DMS53 (cell line): ENCODE data around the gene CLEC4C.
A peak's percentile ranks its signal among the peaks of the same experiment; 100 is the strongest.

Experiments
- DNase-seq: peaks from one replicate; lab custom pipeline; 2025; lab: John Stamatoyannopoulos, UW

Gene CLEC4C

DNA sequence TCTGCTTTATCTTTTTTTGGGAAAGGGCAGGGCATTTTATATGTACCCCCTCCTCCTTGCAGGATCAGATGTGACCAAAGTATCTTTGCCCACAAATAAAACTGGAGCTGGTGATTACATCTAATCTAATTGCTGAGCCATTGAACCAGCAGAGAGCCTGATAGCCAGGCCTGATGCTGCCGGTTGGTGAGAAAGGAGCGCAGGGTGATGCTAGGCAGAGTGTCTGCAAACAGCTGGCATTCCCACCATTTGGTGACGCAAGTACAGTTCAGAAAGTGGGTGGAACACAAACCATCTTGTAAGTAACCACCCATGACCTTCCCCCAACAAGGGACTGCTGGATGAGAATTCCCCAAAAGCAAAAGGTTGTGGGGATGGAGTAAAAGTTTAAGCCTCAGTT, 23.2 kb downstream of the CLEC4C start:
- no peak for DNase-seq

DNA sequence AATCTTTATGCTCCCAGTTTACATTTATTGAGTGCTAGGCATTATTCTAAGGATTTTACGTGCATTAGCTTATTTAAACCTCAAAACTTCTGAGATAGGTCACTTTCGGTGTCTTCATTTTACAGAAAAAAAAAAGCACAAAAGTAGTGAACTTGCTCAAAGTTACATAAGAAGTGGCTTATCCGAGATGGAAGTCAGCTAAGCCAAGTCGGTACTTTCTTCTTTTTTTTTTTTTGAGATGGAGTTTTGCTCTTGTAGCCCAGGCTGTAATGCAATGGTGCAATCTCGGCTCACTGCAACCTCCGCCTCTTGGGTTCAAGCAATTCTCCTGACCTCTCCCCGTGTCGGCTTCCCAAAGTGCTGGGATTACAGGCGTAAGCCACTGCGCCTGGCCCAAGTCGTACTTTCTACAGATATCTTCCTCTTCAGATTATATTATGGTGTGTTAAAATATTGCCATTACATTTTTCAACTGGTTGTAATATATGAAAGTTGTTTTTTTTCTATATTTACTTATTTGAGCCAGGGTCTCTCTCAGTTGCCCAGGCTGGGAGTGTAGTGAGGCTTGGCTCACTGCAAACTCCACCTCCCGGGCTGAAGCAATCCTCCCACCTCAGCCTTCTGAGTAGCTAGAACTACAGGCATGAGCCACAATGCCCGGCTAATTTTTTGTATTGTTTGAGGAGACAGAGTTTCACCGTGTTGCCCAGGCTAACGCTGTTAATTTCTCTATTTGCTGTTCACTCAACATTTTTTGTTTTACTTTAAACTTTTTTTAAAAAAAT, 27.0 kb downstream of the CLEC4C start:
- no peak for DNase-seq

DNA sequence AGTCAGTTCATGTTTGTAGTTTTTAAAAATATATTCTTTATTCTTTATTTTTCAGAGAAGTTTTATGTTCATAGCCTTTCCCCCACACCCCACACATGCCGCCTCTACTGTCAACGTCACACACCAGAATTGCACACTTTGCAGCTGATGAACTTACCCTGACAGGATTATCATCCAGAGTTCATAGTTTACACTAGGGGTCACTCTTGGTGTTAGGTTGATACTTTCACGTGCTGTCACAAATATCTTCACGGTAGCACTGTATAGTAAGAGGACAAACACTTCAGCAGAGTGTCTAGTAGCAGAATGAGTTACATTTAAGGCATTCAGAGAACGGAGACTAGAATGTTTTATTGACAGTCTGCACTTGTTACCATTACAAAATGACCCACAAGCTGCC, 30.8 kb downstream of the CLEC4C start:
- DNase-seq: peak; percentile 53

DNA sequence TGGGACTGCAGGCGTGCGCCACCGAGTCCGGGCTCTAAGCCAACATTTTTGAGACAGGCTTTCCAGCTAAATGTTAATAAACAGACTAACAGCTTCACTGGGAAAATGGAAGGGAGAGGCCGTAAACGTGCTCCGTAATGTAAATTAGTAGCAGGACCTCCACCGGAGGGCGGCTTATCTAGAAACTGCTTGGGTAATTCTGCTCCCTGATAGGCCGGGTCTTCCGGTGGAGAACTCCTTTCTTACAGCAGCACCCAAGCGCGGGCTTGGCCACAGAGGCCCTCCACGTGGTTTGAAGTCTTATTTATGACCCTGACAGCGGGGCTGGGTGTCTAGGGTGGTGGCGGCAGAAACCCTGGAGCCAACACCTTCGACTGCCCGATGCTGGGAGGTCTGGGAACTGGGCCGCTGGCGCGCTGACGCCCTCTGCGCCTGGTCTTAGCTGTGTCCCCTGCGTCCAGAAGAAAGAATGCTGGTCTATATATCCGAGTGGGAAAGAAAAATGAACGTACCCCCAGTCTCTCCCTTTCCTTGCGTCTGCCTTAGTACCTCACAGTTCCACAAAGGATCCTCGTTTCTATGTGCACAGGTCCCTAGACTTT, 34.2 kb downstream of the CLEC4C start:
- DNase-seq: no peak

DNA sequence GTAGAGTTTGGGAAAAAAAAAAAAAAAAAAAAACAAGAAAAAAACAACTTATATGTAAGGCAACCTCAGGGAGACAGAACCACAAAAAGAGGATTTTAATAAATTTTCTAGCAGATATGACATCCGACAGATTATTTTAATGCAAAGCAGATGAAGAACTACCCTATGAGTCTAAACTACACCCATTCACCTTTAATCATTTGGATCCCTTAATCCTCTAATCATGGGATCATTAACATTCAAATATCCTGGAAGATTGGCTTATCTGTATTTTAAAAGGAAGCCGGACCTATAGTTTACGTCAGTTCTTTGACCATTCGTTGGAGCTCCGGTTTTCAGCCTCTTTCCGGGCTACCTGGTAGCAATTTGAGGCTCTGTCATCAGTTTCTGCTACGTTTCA, 36.0 kb downstream of the CLEC4C start, which contains the start of gene DPPA3:
Gene DPPA3, plus strand, starts transcription at position 301 of the 400 bp plus-strand sequence. CDS start 138 bp downstream, outside the sequence.
- no peak for DNase-seq

DNA sequence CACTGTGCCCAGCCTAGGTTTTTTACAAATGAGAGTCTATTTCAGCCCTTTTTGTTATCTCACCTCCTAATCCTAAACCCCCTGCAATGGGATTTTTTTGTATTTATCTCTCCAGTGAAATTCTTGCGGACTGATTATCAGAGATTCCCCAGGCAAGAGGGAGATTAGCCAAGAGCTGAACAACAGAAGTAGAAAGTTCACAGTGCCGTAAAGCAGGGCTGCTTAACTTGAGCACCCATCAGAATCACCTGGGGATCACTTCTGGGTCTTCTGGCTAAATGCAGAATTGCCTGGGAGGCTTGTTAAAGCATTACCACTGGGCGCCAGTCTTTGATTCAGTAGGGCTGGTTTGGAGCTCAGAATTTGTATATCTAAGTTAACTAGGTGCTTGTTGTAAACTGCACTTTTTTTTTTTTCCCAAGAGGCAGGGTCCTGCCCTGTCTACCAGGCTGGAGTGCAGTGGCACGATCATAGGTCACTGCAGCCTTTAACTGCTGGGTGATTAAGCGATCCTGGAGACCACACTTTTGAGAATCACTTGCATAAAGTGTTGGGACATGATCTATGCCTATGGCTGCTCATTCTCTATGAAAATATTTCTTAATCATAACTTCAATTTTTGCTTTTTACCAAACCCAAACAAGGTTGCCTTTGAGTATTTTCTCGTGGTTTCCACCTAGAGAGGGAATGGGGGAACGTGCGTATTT, 37.1 kb downstream of the CLEC4C start:
- no peak for DNase-seq

DNA sequence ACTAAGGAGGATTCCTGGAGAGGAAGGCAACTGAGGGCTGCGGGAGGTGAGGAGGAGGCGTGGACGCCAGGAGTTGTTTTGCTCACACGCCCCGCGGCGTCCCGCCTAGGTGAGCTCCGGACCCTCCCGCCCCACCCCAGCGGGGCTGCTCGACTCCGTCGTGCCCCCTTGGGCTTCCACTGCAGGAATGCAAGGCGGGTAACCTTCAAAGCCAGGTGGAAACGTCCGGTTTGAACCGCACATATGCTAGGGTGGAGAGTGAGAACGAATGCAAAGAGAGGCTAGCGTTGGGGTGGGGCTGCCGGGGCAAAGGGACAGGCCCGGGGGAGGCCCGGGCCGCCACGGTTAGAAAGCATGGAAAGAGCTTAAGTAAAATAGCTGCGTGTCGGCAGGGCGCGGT, 41.3 kb downstream of the CLEC4C start:
- DNase-seq: no peak

DNA sequence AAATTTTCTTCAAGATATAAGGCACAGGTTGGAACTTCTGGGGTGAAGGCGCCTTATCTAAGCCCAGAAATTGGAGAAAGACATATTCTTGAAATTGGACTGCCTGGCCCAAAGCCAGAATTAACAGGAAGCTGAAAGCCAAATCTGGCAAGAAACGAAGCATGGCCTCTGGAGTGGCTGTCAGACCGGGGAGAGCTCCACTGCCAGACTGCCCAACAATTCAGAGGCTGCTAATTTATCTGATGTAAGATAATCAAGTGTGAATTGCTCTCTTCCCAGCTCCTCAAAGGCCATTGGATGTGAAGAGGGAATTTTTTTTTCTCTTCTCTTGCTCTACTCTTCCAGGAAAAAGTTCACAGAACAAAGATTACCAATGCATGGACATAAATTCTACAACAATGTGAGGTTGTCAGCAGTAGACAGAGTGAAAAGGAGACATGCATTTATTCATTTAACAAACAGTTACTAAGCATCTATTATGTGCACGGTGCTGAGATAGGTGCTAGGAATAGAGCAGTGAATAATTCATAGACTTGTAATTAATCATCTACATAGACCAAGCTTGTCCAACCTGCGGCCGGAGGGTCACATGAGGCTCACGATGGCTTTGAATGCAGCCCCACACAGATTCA, 51.5 kb downstream of the CLEC4C start, which contains the start of gene GDF3:
Gene GDF3, minus strand, starts transcription at position 210 of the 632 bp plus-strand sequence. Its CDS starts 47 bp downstream, at position 163.
- DNase-seq: peak; percentile 22

DNA sequence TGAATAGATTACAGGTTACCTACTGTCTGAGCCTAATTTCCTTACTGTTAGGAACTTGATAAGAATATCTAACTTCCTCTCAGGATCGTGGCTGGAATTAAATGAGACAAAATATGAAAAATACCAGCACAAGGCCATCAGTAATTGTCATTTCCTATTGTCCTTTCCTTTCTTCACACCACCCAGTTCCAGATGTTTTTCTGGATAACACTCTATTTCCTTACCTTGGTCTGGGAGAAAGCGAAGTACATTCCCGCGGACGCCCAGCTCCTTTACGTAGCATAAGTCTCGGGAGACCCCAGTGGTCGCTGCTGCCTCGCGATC, 52.0 kb downstream of the CLEC4C start:
- DNase-seq: no peak

DNA sequence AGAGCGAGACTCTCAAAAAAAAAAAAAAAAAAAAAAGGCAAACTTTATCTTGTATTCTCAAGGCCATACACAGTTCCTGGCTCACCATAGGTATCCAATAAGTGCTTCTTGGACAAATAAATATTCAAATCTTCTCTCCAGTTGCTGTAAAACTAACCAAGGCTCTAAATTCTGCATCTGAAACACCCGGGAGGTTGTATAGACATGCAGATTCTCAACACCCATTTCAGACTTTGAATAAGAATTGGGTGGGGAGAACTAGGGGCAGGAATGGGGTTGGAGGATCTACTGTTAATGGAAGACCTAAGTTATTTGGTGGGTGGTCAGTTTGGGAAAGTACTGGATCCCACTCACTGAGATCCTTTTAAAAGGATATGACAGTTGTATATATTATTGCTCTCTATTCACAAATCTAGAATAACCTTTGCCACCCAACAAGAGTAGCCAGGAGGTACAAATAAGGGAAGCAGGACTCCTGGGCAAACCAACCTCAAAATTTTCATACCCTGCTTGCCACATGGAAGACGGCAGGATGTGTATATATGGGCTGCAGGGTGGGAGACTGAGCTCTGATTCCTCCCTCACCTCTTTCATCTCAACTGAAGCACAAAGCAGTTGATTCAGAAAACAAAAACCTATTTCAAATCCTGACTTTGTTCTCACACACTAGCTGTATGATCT, 52.5 kb downstream of the CLEC4C start:
- DNase-seq: no peak

DNA sequence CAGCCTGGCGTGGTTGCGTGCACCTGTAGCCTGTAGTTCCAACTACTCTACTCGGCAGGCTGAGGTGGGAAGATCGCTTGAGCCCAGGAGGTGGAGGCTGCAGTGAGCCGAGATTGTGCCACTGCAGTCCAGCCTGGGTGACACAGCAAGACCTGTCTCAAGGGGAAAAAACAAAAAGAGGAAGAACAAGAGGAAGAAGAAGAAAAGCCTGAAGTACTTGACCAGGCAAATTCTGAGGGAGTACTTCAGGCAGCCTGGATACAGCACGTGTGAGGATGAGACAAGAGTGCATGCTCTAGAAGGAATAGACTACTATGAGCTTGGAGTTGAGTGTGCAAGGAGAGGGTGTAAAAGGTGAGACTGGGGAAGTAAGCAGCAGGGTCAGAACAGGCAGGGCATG, 53.4 kb downstream of the CLEC4C start:
- DNase-seq: no peak

DNA sequence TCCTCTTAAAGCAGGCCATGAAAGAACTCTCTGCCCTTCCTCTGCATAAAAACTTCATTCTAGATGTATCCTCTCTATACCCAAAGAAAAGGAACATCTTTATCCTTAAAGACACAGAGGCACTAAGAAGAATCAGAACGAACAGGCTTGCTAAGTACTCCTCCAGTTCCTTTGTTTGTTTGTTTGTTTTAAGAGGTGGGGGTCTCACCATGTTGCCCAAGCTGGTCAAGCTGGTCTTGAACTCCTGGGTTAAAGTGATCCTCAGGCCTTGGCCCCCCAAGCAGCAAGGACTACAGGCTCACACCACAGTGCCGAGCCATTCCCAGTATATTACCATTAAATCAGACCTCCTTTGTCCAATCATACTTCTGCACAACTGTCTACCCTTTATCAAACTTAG, 65.6 kb downstream of the CLEC4C start:
- no peak for DNase-seq
